ENCODE data around the gene EFCAB6. TPM values are rescaled to one million over a fixed set of nuclear protein-coding genes. Genes with fewer than 3 reads are reported as not detected.

EFCAB6 gene
- polyA plus RNA-seq, 2 of the 4 experiments (the other 2 are of a cell fraction): 0.46 to 1.2 TPM

- TF ChIP-seq CTCF (IDR thresholded peaks at IDR 0.05): no peak
Measured at GRCh38 chr22:43563571-43563970, 248.5 kb downstream of the EFCAB6 start (continued).

- Histone ChIP-seq H3K9me3 (peaks cover 3% of the 10 kb centered on the region; the same call in 1 of the 3 replicates), H3K4me3 (no peak overlapping the region), H3K4me1 (no peaks in the 10 kb centered on the region), H3K27ac (no peak overlapping the region), H3K4me2 (no peak overlapping the region)
- TF ChIP-seq ZSCAN20 (CRISPR knock-in tag; IDR thresholded peaks at IDR 0.05): no peak
- no peak for TF ChIP-seq ELK1 (IDR thresholded peaks at IDR 0.05; ENCODE audit: low read depth, low read length)
- TF ChIP-seq CBX2 (IDR thresholded peaks at IDR 0.05; ENCODE audit: borderline replicate concordance, low read depth): no peak
- no peak for TF ChIP-seq EHMT2 (IDR thresholded peaks at IDR 0.05; ENCODE audit: low read depth)
- no peak for TF ChIP-seq PHF8 (IDR thresholded peaks at IDR 0.05; ENCODE audit: borderline replicate concordance, low read depth)
- no peak for TF ChIP-seq HEYL (CRISPR knock-in tag; IDR thresholded peaks at IDR 0.05)
- no peak for TF ChIP-seq ZFP36 (IDR thresholded peaks at IDR 0.05; ENCODE audit: borderline replicate concordance, partially characterized antibody)
- TF ChIP-seq RCOR1 (IDR thresholded peaks at IDR 0.05; ENCODE audit: low read depth, low read length): no peak
- TF ChIP-seq BHLHE40 (IDR thresholded peaks at IDR 0.05; ENCODE audit: low read depth, low read length): no peak
- no peak for TF ChIP-seq ZC3H11A (IDR thresholded peaks at IDR 0.05)
- no peak for TF ChIP-seq RNF2 (IDR thresholded peaks at IDR 0.05; ENCODE audit: borderline replicate concordance, low read depth)
- TF ChIP-seq RARB (CRISPR knock-in tag; IDR thresholded peaks at IDR 0.05): no peak
- TF ChIP-seq PBX3 (IDR thresholded peaks at IDR 0.05): no peak
- TF ChIP-seq HMGXB4 (CRISPR knock-in tag; IDR thresholded peaks at IDR 0.05; ENCODE audit: borderline replicate concordance): no peak
- TF ChIP-seq MAFK (IDR thresholded peaks at IDR 0.05; ENCODE audit: partially characterized antibody): no peak
- TF ChIP-seq E2F6 (IDR thresholded peaks at IDR 0.05; ENCODE audit: borderline replicate concordance, low read depth): no peak
- FAIRE-seq: no peak
- ATAC-seq: no peak
- WGBS (ENCODE audit: missing lambda C conversion rate): 83% methylated on average over 1 of the region's 13 CpGs
- CTCF ChIA-PET: no interaction called here
- POLR2A ChIA-PET: no interaction called here
- DNase-seq (ENCODE audit: low read depth in 1 of 2, low spot score in 1 of 2): no peak
Measured at GRCh38 chr22:43562843-43563242, 249.3 kb downstream of the EFCAB6 start.
